HUES64 (cell line): ENCODE measurements around the gene MLF1. TPM values are rescaled to one million over a fixed set of nuclear protein-coding genes. Genes with fewer than 3 reads are reported as not detected.
"Not testable (repeated sequence)": the region's sequence is repeated elsewhere in the genome, so short reads cannot be mapped to it uniquely, and the experiment has no call there.

Source experiments
- H3K27ac ChIP-seq: 2 replicates; pipeline ENCODE4 v1.7.0; 2013; ENCODE audit warnings: low read depth, low read length, inconsistent platforms
- H3K27me3 ChIP-seq: 2 replicates; pipeline ENCODE4 v1.6.1; 2013; ENCODE audit warnings: mild to moderate bottlenecking, low read length; ENCODE audit not compliant: insufficient read depth
- H3K36me3 ChIP-seq: 2 replicates; pipeline ENCODE4 v1.6.1; 2013; ENCODE audit warnings: mild to moderate bottlenecking, low read length; ENCODE audit not compliant: insufficient read depth
- H3K4me1 ChIP-seq: 2 replicates; pipeline ENCODE4 v1.6.1; 2013; ENCODE audit warnings: mild to moderate bottlenecking, low read length, moderate library complexity; ENCODE audit not compliant: insufficient read depth
- H3K4me3 ChIP-seq: 2 replicates; pipeline ENCODE4 v1.5.1; 2013; ENCODE audit warnings: mild to moderate bottlenecking, low read length, moderate library complexity
- H3K9ac ChIP-seq: 2 replicates; pipeline ENCODE4 v1.6.1; 2013; ENCODE audit warnings: mild to moderate bottlenecking, low read depth, low read length
- H3K9me3 ChIP-seq: 2 replicates; pipeline ENCODE4 v1.6.1; 2013; ENCODE audit warnings: low read depth, low read length; ENCODE audit not compliant: insufficient read depth
- WGBS: fragments of 150-250, 120-280 bp; methylation state at CpG from one replicate; pipeline ENCODE4 v1.1.7; 2013; ENCODE audit warnings: missing lambda C conversion rate; 5-methylcytosine and 5-hydroxymethylcytosine counted together
- polyA plus RNA-seq, 2 experiments: library from polyadenylated mRNA; stranded (reverse); fragments of 50-300 nt; gene quantifications; one replicate each; pipeline ENCODE4 v1.2.3, GENCODE V29; 2013

MLF1 gene, protein sequence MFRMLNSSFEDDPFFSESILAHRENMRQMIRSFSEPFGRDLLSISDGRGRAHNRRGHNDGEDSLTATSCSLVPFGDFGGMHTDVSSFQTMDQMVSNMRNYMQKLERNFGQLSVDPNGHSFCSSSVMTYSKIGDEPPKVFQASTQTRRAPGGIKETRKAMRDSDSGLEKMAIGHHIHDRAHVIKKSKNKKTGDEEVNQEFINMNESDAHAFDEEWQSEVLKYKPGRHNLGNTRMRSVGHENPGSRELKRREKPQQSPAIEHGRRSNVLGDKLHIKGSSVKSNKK
- polyA plus RNA-seq (2013, experiment 1 of 2) = 18.2 TPM
- 28.6 TPM for polyA plus RNA-seq (2013, experiment 2 of 2)

DNA sequence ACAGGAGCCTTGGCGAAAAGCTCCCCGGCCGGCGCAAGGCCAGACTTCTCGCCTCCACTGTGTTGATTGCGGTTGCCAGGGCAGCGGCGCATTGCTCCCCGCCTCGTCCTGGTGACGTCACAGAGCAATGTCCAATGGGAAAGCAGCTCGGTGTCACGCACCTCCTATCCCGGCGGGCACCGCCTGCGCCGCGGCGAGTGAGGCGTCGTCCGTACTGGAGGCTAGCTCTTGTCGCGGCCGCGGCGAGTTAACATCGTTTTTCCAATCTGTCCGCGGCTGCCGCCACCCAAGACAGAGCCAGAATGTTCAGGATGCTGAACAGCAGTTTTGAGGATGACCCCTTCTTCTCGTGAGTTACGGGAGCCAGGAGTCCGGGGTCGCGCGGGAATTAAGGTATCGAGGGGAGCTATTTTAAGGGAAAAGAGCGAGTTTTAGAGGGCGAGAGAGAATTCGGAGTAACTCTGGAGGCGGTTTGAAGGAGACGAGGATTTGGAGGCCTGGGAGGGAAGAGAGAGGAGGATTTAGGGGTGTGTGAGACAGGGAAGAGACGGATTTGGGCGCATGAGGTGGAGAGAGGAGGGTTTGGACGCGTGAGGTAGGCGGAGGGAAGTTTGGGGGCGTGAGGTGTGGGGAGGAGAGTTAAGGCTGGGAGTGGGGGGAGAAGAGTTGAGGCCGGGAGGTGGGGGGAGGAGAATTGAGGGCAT is at the start of gene MLF1:
TSS of gene MLF1 (plus strand) at position 196 of the 704 bp plus-strand sequence. CDS start at position 303, 107 bp downstream.
- Histone ChIP-seq H3K9me3 (no peaks in the 10 kb centered on the region), H3K36me3 (no peaks in the 10 kb centered on the region), H3K4me1 (peaks cover 9% of the 10 kb centered on the region; the same call in 1 of the 2 replicates), H3K9ac (peak within 1 kb of the TSS; percentile 59), H3K4me3 (peak within 1 kb of the TSS; percentile 62), H3K27ac (no peak within 1 kb of the TSS), H3K27me3 (peaks cover 38% of the 10 kb centered on the region)
- WGBS = 3% methylated on average over 51 of the region's 51 CpGs

DNA sequence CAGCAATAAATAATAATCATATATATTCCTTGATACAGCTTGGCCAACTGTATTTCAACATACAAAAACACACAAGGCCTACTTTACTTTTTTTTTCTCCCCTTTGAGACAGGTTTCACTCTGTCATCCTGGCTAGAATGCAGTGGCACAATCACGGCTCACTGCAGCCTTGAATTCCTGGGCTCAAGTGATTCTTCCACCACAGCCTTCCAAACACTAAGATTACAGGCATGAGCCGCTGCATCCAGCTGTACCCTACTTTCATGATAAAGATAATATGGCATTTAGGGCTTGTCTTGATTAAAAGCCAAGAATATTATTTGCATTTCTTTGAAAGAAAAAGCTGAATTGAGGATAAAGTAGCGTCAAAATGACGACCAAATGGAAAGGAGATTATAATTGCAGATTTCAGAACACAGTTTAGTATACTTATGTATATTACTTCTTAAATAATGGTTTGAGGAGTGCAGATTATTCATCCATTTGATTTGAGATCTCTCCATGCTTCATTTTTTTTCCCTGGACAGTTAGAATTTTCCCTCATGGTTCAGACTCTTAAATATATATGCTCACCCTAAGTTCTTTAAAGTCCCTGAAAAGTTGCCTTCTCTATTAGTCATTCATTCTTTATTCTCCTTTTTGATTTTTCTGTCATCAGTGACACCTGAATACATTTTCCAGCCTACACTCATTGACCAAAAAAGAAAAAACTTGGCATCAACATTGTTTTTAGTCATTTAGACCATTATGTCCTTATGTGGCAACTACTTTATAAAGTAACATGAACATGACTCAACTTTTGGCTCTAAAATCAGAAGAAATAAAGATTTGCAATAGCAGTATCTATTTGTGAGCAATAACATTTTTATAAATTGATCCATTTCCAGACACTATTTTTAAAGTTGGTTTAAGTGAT is 48.5 kb upstream of the MLF1 start:
- H3K27me3 ChIP-seq = no peaks in the 10 kb centered on the region
- peaks cover under 1% of the 10 kb centered on the region for H3K9me3 ChIP-seq
- no peaks in the 10 kb centered on the region for H3K4me1 ChIP-seq
- no peak overlapping the region for H3K9ac ChIP-seq
- WGBS = 94% methylated on average over 3 of the region's 4 CpGs
- no peaks in the 10 kb centered on the region for H3K36me3 ChIP-seq
- no peak overlapping the region for H3K27ac ChIP-seq
- no peak overlapping the region for H3K4me3 ChIP-seq

DNA sequence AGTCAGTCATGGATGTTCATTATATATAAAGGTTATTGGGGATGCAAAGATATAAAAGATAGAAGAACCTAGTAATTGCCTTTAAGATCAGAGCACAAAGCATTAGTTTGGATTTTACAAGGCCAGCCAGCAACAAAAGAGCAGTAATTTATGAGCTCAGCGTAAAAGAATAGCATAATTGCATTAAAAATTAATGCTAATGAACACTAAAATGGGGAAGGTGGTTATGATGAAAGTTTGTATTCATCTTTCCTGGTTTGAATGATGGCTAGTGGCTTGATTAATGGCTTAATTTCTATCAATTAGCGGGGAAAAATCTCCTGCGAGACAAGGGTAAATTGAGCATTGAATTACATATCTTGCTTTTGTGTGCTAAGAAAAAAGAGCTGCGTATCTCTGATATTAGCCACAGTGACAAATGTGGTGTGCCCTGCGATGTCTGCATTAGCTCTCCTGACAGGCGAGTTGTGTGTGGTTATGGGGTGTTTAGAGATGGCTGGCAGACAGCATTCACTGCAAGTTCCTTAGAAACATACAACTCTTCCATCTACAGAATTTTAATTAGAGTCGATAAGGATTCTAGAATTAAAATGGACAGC is 42.8 kb upstream of the MLF1 start:
- H3K4me1 ChIP-seq = no peaks in the 10 kb centered on the region
- WGBS = 94% methylated on average over 7 of the region's 7 CpGs
- no peak overlapping the region for H3K27ac ChIP-seq
- no peak overlapping the region for H3K9ac ChIP-seq
- H3K27me3 ChIP-seq = no peaks in the 10 kb centered on the region
- H3K9me3 ChIP-seq = no peaks in the 10 kb centered on the region
- H3K36me3 ChIP-seq = no peaks in the 10 kb centered on the region
- no peak overlapping the region for H3K4me3 ChIP-seq

DNA sequence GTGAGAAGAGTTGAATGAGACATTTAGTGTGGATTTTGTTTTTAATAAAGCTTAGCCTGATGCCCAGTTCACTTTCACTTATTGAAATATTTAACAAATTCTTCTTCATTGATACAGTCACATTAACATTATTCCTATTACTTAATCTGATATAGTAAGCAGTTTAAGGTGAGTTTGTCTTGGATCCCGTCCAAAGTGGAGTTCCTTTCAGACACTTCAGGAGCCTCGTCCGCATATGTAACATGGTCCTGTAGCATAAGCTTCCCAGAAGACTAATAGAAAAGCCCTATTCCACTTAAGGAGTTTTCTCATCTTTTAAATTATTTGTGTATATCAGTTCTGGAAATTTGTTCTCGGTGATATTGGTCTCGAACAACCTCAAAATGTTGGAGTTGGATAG is 39.7 kb upstream of the MLF1 start:
- no peaks in the 10 kb centered on the region for H3K27me3 ChIP-seq
- H3K4me1 ChIP-seq = no peaks in the 10 kb centered on the region
- 97% methylated on average over 5 of the region's 5 CpGs for WGBS

DNA sequence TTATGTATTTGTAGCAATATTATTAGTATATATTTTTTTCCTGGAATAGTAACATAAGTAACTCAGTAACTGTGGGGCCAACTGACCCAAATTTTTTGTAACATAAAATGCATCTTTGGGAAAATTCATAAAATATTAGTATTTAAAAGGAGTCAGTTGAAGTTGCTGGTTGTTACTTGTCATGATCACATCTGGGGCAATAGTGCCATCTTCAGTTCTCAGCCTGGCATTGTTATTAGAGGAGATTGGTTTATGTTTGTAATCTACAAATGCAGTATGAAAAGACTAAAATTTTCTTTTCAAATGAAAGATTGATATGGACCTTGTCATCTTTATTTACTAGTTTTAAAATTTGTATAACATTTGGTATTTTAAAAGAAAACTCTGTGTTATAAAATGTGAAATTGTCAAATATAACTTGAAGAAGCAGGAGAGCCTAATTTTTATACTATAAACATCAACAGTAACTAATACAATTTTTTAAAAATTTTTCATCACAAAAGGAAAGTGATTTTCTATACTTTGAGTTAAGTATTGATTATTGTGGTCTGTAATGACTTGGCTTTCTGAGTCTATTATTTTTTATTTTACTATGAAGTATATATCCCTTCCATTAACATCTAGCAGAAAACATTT is 38.8 kb upstream of the MLF1 start:
- Histone ChIP-seq H3K9me3 (no peaks in the 10 kb centered on the region), H3K27ac (no peak overlapping the region), H3K36me3 (no peaks in the 10 kb centered on the region), H3K9ac (no peak overlapping the region), H3K27me3 (no peaks in the 10 kb centered on the region), H3K4me3 (no peak overlapping the region), H3K4me1 (no peaks in the 10 kb centered on the region)

More for the DNA sequence above, 39.7 kb upstream of the MLF1 start:
- Histone ChIP-seq H3K9ac (no peak overlapping the region), H3K9me3 (no peaks in the 10 kb centered on the region), H3K27ac (no peak overlapping the region), H3K4me3 (no peak overlapping the region), H3K36me3 (no peaks in the 10 kb centered on the region)

DNA sequence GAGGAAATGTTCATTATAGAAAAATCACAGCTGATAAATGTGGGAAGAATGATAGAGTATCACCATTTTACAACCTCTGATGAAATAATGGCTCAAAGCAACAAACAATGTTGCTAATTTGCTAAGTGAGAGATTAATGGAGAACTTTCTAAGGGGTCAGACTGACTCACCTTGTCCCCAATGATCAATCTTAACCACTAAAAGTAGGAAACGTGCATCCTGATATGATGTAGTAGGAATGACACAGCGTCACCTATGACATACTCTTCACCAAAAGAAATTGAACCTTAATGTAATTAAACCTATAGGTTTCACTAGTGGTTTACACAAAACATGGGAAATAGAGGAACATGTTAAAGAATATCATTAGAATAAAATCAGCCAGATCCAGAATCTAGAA is 35.1 kb upstream of the MLF1 start:
- Histone ChIP-seq H3K4me3 (no peak overlapping the region), H3K9ac (no peak overlapping the region), H3K4me1 (no peaks in the 10 kb centered on the region), H3K27me3 (no peaks in the 10 kb centered on the region), H3K36me3 (no peaks in the 10 kb centered on the region), H3K27ac (no peak overlapping the region), H3K9me3 (no peaks in the 10 kb centered on the region)
- WGBS = no CpG with 5 or more reads among the region's 2 CpGs

DNA sequence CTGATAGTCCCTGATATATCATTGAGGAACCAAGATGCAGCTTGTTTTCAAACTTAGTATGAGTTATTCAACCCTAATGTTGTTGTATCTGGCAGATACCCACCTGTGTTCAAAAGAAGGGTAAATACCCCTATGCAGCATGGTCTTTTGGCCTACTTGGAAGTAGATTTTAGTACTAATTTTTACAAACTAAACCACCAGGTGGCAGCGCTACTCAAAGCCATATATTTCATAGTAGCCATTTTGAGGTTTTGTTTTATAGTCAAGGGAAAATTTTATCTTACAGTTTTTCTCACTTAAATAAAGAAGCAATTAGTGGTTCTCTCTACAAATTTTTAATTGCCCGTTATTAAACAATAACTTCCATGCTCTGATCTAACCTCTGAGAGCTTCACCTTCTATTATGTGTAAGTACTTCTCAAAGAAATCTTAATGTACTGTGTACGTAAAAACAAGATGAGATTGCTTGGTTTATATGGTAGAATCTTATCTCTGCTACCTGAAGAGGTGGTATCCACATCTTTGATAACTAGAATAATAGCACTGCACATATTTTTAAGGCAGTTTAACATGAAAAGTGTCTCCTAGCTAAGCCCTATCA is 31.5 kb upstream of the MLF1 start:
- no peak overlapping the region for H3K4me3 ChIP-seq

DNA sequence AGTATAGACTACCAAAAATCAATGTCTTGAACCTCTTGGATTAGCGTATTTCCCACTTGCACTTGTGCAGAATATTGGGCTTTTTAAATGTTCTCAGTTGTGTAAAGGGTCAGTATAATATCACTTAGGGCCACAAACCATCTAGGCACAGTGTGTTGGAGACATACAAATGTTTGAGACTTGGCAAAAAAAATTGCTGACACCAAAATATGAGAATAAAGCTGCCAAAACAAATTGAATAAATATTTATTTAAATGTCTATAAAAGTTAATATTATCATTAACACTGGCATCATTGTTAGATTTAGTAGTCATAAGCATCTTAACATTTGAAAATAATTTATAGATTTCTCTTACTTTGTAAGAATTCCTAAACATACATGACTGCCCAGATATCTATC is 30.9 kb upstream of the MLF1 start:
- no peak overlapping the region for H3K9ac ChIP-seq
- H3K27me3 ChIP-seq = no peaks in the 10 kb centered on the region
- no peaks in the 10 kb centered on the region for H3K9me3 ChIP-seq
- H3K27ac ChIP-seq = no peak overlapping the region
- no peaks in the 10 kb centered on the region for H3K4me1 ChIP-seq
- H3K36me3 ChIP-seq = no peaks in the 10 kb centered on the region
- no peak overlapping the region for H3K4me3 ChIP-seq
- 95% methylated on average over 1 of the region's 1 CpG for WGBS

More for the DNA sequence above, 31.5 kb upstream of the MLF1 start:
- Histone ChIP-seq H3K27me3 (no peaks in the 10 kb centered on the region), H3K9me3 (no peaks in the 10 kb centered on the region), H3K9ac (no peak overlapping the region), H3K36me3 (no peaks in the 10 kb centered on the region), H3K4me1 (no peaks in the 10 kb centered on the region), H3K27ac (no peak overlapping the region)
- no CpG with 5 or more reads among the region's 3 CpGs for WGBS

DNA sequence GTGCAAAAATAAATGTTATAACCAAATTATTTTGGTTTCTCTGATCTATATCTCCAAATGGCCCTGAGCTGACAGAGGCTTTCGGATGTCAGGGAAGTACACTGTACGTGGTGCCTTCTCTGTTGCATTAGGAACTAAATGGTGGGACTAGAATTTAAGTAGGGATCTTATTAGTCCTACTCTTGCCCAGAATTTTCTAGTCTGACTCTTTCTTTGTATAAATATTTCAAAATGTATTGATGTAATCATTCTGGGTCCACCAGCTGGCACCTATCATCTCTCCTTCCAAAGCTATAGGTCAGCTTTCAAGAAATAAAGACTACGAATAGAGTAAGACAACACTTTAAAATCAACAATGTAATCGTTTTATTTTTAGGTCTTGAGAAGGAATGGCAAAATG is 22.3 kb upstream of the MLF1 start:
- no peaks in the 10 kb centered on the region for H3K9me3 ChIP-seq
- H3K4me1 ChIP-seq = no peaks in the 10 kb centered on the region
- 98% methylated on average over 4 of the region's 4 CpGs for WGBS
- H3K9ac ChIP-seq = no peak overlapping the region
- H3K27ac ChIP-seq = no peak overlapping the region
- H3K4me3 ChIP-seq = no peak overlapping the region
- no peaks in the 10 kb centered on the region for H3K36me3 ChIP-seq
- no peaks in the 10 kb centered on the region for H3K27me3 ChIP-seq

DNA sequence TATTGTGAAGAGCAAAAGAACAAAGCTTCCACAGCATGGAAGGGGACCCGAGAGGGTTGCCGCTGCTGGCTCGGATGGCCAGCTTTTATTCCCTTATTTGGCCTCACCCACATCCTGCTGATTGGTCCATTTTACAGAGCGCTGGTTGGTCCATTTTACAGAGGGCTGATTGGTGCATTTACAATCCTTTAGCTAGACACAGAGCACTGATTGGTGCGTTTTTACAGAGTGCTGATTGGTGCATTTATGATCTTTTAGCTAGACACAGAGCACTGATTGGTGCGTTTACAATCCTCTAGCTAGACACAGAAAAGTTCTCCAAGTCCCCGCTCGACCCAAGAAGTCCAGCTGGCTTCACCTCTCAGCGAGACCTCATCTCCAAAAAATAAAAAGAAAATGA is 21.1 kb upstream of the MLF1 start:
- H3K4me3 ChIP-seq, H3K4me1 ChIP-seq, H3K27ac ChIP-seq, H3K9me3 ChIP-seq, H3K27me3 ChIP-seq, H3K36me3 ChIP-seq, H3K9ac ChIP-seq: not testable (repeated sequence)
- 98% methylated on average over 9 of the region's 9 CpGs for WGBS
